Measurements from ENCODE around the gene GALNT2. TPM values are rescaled to one million over a fixed set of nuclear protein-coding genes. Genes with fewer than 3 reads are reported as not detected.

Gene GALNT2
- total RNA-seq, 2 experiments from 2014 or later = 59.8 to 62.4 TPM

GRCh38 chr1:230086151-230086550 is 19.1 kb downstream of the GALNT2 start:
- H3K27me3 Mint-ChIP-seq (ENCODE audit: low read depth) = no peaks in the 10 kb centered on the region
- CTCF ChIA-PET = interaction anchor here (1.2 to 4.0 kb wide), 2 partner anchors 18 to 24 kb away, joined by 4 to 15 read pairs; no protein-coding TSS in a partner anchor
- intact Hi-C loops (cut with micrococcal nuclease) = no loop called here
- H3K4me3 Mint-ChIP-seq = no peak overlapping the region
- H3K36me3 Mint-ChIP-seq (ENCODE audit: low read depth) = peaks cover 37% of the 10 kb centered on the region
- H3K27ac Mint-ChIP-seq = no peak overlapping the region
- no peak for DNase-seq
- peaks cover 11% of the 10 kb centered on the region for H3K9me3 Mint-ChIP-seq
- peaks cover 69% of the 10 kb centered on the region for H3K4me1 Mint-ChIP-seq (ENCODE audit: low read depth)

GRCh38 chr1:230087028-230087716 is 20.1 kb downstream of the GALNT2 start:
- peaks cover 36% of the 10 kb centered on the region for H3K36me3 Mint-ChIP-seq (ENCODE audit: low read depth)
- peaks cover 69% of the 10 kb centered on the region for H3K4me1 Mint-ChIP-seq (ENCODE audit: low read depth)
- intact Hi-C loops (cut with micrococcal nuclease) = no loop called here
- no peak for DNase-seq
- peaks cover 11% of the 10 kb centered on the region for H3K9me3 Mint-ChIP-seq
- CTCF ChIA-PET = interaction anchor here (0.6 to 1.3 kb wide), 3 partner anchors 23 to 426 kb away, joined by 3 to 4 read pairs (median 4); no protein-coding TSS in a partner anchor
- no peak overlapping the region for H3K27ac Mint-ChIP-seq
- no peaks in the 10 kb centered on the region for H3K27me3 Mint-ChIP-seq (ENCODE audit: low read depth)
- H3K4me3 Mint-ChIP-seq = no peak overlapping the region

GRCh38 chr1:230087717-230088105 is 20.7 kb downstream of the GALNT2 start:
- intact Hi-C loops (cut with micrococcal nuclease) = no loop called here
- H3K27ac Mint-ChIP-seq = no peak overlapping the region
- CTCF ChIA-PET = interaction anchor here (1.0 to 1.3 kb wide), 2 partner anchors 22 to 427 kb away, joined by 4 read pairs; no protein-coding TSS in a partner anchor

DNA sequence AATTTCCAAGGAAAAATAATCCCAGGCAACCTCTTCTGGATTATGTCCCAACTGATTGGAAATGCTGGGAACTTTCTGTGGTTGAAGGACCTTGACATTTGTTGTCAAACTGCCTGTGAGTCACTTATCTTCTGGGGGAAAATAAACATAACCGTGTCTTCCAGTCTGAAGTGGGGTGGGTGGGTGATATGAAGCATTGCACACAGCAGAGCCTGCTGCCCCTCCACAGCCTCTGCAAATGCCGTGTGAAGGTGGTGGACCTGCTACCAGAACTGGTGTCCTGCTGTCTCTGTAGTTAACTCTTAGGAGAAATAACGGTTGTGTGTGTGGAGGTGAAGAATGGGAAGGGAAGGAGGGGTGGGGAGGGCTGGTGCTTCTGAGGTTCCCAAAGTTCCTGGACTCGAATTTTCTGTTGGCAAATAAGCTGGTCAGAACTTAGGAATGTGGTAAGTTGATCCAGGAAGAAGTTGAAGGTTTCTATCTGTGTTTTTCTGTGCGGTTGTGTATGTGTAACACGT is 23.2 kb downstream of the GALNT2 start:
- no peak overlapping the region for H3K4me3 Mint-ChIP-seq
- intact Hi-C loops (cut with micrococcal nuclease) = no loop called here
- no peaks in the 10 kb centered on the region for H3K27me3 Mint-ChIP-seq (ENCODE audit: low read depth)
- no peak overlapping the region for H3K27ac Mint-ChIP-seq
- H3K9me3 Mint-ChIP-seq = no peaks in the 10 kb centered on the region
- H3K36me3 Mint-ChIP-seq (ENCODE audit: low read depth) = peaks cover 35% of the 10 kb centered on the region
- H3K4me1 Mint-ChIP-seq (ENCODE audit: low read depth) = peaks cover 41% of the 10 kb centered on the region
- CTCF ChIA-PET = interaction anchor here (0.6 kb wide), 1 partner anchor 166 kb away, joined by 3 read pairs; no protein-coding TSS in a partner anchor
- no peak for DNase-seq

More at GRCh38 chr1:230087717-230088105, 20.7 kb downstream of the GALNT2 start:
- peaks cover 36% of the 10 kb centered on the region for H3K36me3 Mint-ChIP-seq (ENCODE audit: low read depth)
- no peak for DNase-seq
- peaks cover 66% of the 10 kb centered on the region for H3K4me1 Mint-ChIP-seq (ENCODE audit: low read depth)
- no peak overlapping the region for H3K4me3 Mint-ChIP-seq
- H3K9me3 Mint-ChIP-seq = peaks cover 6% of the 10 kb centered on the region
- H3K27me3 Mint-ChIP-seq (ENCODE audit: low read depth) = no peaks in the 10 kb centered on the region

- H3K4me3 Mint-ChIP-seq = no peak overlapping the region
These were observed 24.6 kb downstream of the GALNT2 start for GRCh38 chr1:230091473-230092231.

DNA sequence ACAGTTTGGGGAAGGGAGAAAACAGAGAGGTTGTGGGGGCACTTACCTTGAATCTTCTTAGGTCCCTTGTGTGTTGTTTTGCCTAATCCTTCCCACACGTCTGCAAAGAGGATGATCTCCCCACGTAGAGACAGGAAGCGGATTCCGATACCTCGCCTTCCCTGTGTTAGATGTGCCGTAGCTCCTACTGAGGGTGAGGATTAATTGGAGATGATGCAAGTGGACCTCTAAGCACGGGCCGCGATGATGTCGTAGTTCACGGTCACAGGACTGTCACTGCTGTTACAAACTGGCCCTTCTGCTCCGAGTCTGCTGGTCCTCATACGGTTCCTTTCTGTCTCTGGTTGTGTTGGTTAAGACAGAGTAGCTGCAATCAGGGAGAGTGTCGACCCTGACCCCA is 27.7 kb downstream of the GALNT2 start:
- Mint-ChIP-seq H3K27me3 (ENCODE audit: low read depth) (no peaks in the 10 kb centered on the region), H3K4me1 (ENCODE audit: low read depth) (peaks cover 8% of the 10 kb centered on the region), H3K27ac (no peak overlapping the region), H3K9me3 (peaks cover 2% of the 10 kb centered on the region), H3K4me3 (no peak overlapping the region), H3K36me3 (ENCODE audit: low read depth) (peaks cover 41% of the 10 kb centered on the region)
- intact Hi-C loops (cut with micrococcal nuclease) = no loop called here
- no peak for DNase-seq
- CTCF ChIA-PET = interaction anchor here (1.1 kb wide), 1 partner anchor 15 kb away, joined by 5 read pairs; no protein-coding TSS in a partner anchor

More at GRCh38 chr1:230091473-230092231, 24.6 kb downstream of the GALNT2 start:
- peaks cover 32% of the 10 kb centered on the region for H3K4me1 Mint-ChIP-seq (ENCODE audit: low read depth)
- H3K27me3 Mint-ChIP-seq (ENCODE audit: low read depth) = no peaks in the 10 kb centered on the region
- intact Hi-C loops (cut with micrococcal nuclease) = no loop called here
- no peak for DNase-seq
- peaks cover 39% of the 10 kb centered on the region for H3K36me3 Mint-ChIP-seq (ENCODE audit: low read depth)
- H3K9me3 Mint-ChIP-seq = no peaks in the 10 kb centered on the region
- CTCF ChIA-PET = no interaction called here
- H3K27ac Mint-ChIP-seq = no peak overlapping the region

- intact Hi-C loops (cut with micrococcal nuclease) = no loop called here
- H3K4me3 Mint-ChIP-seq = no peak overlapping the region
- peaks cover 3% of the 10 kb centered on the region for H3K4me1 Mint-ChIP-seq (ENCODE audit: low read depth)
- CTCF ChIA-PET = no interaction called here
- DNase-seq = no peak
- H3K36me3 Mint-ChIP-seq (ENCODE audit: low read depth) = peaks cover 33% of the 10 kb centered on the region
- no peaks in the 10 kb centered on the region for H3K27me3 Mint-ChIP-seq (ENCODE audit: low read depth)
- peaks cover 2% of the 10 kb centered on the region for H3K9me3 Mint-ChIP-seq
- H3K27ac Mint-ChIP-seq = no peak overlapping the region
These were observed 28.9 kb downstream of the GALNT2 start for GRCh38 chr1:230095938-230096337.

GRCh38 chr1:230097370-230097769 is 30.3 kb downstream of the GALNT2 start:
- no peak overlapping the region for H3K27ac Mint-ChIP-seq
- no peak overlapping the region for H3K4me3 Mint-ChIP-seq
- H3K9me3 Mint-ChIP-seq = peaks cover 2% of the 10 kb centered on the region
- no peak for DNase-seq
- H3K4me1 Mint-ChIP-seq (ENCODE audit: low read depth) = peaks cover 17% of the 10 kb centered on the region
- peaks cover 24% of the 10 kb centered on the region for H3K36me3 Mint-ChIP-seq (ENCODE audit: low read depth)
- no peaks in the 10 kb centered on the region for H3K27me3 Mint-ChIP-seq (ENCODE audit: low read depth)
- CTCF ChIA-PET = no interaction called here
- intact Hi-C loops (cut with micrococcal nuclease) = no loop called here

- no peak for DNase-seq
- no peak overlapping the region for H3K4me3 Mint-ChIP-seq
- H3K36me3 Mint-ChIP-seq (ENCODE audit: low read depth) = peaks cover 22% of the 10 kb centered on the region
- H3K4me1 Mint-ChIP-seq (ENCODE audit: low read depth) = peaks cover 30% of the 10 kb centered on the region
- H3K27me3 Mint-ChIP-seq (ENCODE audit: low read depth) = no peaks in the 10 kb centered on the region
- peaks cover 2% of the 10 kb centered on the region for H3K9me3 Mint-ChIP-seq
- intact Hi-C loops (cut with micrococcal nuclease) = no loop called here
- CTCF ChIA-PET = interaction anchor here (1.0 kb wide), 1 partner anchor 840 kb away, joined by 3 read pairs; no protein-coding TSS in a partner anchor
- no peak overlapping the region for H3K27ac Mint-ChIP-seq
These were observed 31.7 kb downstream of the GALNT2 start for GRCh38 chr1:230098723-230099122.

GRCh38 chr1:230099465-230099864 is 32.4 kb downstream of the GALNT2 start:
- Mint-ChIP-seq H3K27me3 (ENCODE audit: low read depth) (no peaks in the 10 kb centered on the region), H3K4me1 (ENCODE audit: low read depth) (peaks cover 38% of the 10 kb centered on the region), H3K27ac (no peak overlapping the region), H3K9me3 (peaks cover 2% of the 10 kb centered on the region), H3K36me3 (ENCODE audit: low read depth) (peaks cover 22% of the 10 kb centered on the region), H3K4me3 (no peak overlapping the region)
- DNase-seq = no peak
- intact Hi-C loops (cut with micrococcal nuclease) = no loop called here
- CTCF ChIA-PET = interaction anchor here (1.0 kb wide), 1 partner anchor 841 kb away, joined by 3 read pairs; no protein-coding TSS in a partner anchor

DNA sequence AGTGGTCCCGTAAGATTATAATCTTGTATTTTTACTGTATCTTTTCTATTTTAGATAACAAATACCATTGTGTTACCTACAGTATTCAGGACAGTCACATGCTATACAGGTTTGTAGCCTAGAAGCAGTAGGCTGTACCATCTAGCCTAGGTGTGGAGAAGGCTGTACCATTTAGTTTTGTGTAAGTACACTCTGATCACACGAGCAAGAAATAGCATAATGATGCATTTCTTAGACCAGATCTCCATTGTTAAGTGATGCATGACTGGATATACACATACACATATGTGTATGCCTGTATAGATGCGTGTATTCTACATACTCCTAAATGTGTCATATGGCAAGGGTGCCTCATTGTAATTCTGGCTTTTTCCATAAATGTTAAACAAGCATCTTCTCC is 33.9 kb downstream of the GALNT2 start:
- no peak overlapping the region for H3K27ac Mint-ChIP-seq
- H3K9me3 Mint-ChIP-seq = peaks cover 2% of the 10 kb centered on the region
- DNase-seq = no peak
- H3K27me3 Mint-ChIP-seq (ENCODE audit: low read depth) = no peaks in the 10 kb centered on the region
- CTCF ChIA-PET = no interaction called here
- H3K36me3 Mint-ChIP-seq (ENCODE audit: low read depth) = peaks cover 17% of the 10 kb centered on the region
- H3K4me3 Mint-ChIP-seq = no peak overlapping the region
- peaks cover 52% of the 10 kb centered on the region for H3K4me1 Mint-ChIP-seq (ENCODE audit: low read depth)
- intact Hi-C loops (cut with micrococcal nuclease) = no loop called here

- CTCF ChIA-PET = interaction anchor here (1.0 kb wide), 1 partner anchor 440 kb away, joined by 3 read pairs; no protein-coding TSS in a partner anchor
- no peak for DNase-seq
- peaks cover 2% of the 10 kb centered on the region for H3K9me3 Mint-ChIP-seq
- intact Hi-C loops (cut with micrococcal nuclease) = no loop called here
- H3K27me3 Mint-ChIP-seq (ENCODE audit: low read depth) = no peaks in the 10 kb centered on the region
- H3K36me3 Mint-ChIP-seq (ENCODE audit: low read depth) = peaks cover 14% of the 10 kb centered on the region
- H3K4me3 Mint-ChIP-seq = no peak overlapping the region
- H3K4me1 Mint-ChIP-seq (ENCODE audit: low read depth) = peaks cover 55% of the 10 kb centered on the region
- no peak overlapping the region for H3K27ac Mint-ChIP-seq
These were observed 34.5 kb downstream of the GALNT2 start for GRCh38 chr1:230101556-230101955.
